Measurements from ENCODE around the gene DYNC1LI2. TPM values are rescaled to one million over a fixed set of nuclear protein-coding genes. Genes with fewer than 3 reads are reported as not detected.

DYNC1LI2 gene
- total and polyA plus RNA-seq, 9 of the 15 experiments (the other 6 are each of a cell fraction or from before 2014, with no cell fraction given), result 5.1 to 48.9 (median 38.2) TPM

- TF ChIP-seq NR3C1 (CRISPR knock-in tag; IDR thresholded peaks at IDR 0.05) (no peak), SMARCA5 (IDR thresholded peaks at IDR 0.05) (no peak)
Measured at GRCh38 chr16:66682271-66682670, 69.1 kb downstream of the DYNC1LI2 start (continued).

GRCh38 chr16:66681676-66682075 lies 69.7 kb downstream of the DYNC1LI2 start:
- in situ Hi-C loops (cut with MboI) (no loop called here), intact Hi-C loops (cut with micrococcal nuclease) (no loop called here)
- Histone ChIP-seq H3K79me2 (ENCODE audit: control insufficient read depth, insufficient read depth, low read length) (no peaks in the 10 kb centered on the region), H3K27ac (ENCODE audit: extremely low read depth, low read depth, low read length) (no peak overlapping the region), H3K9ac (ENCODE audit: insufficient read depth in 1 of 2, low read depth in 2 of 2, low read length in 2 of 2) (no peak overlapping the region; a peak in 1 of 4 replicates), H3K4me1 (replicated peaks in 1 of 2; ENCODE audit: control insufficient read depth in 2 of 2, insufficient read depth in 2 of 2, low read length in 2 of 2) (no peaks in the 10 kb centered on the region), H3K27me3 (ENCODE audit: control insufficient read depth in 2 of 2, insufficient read depth in 2 of 2, low read length in 2 of 2) (no peaks in the 10 kb centered on the region), H3K9me1 (ENCODE audit: control insufficient read depth, insufficient read depth, low read length) (no peaks in the 10 kb centered on the region), H3K36me3 (ENCODE audit: control insufficient read depth, insufficient read depth, low read length) (peaks cover 10% of the 10 kb centered on the region; the same call in 1 of the 3 replicates), H4K20me1 (replicated peaks; ENCODE audit: control insufficient read depth, insufficient read depth, low read length) (no peaks in the 10 kb centered on the region), H2AFZ (ENCODE audit: low read depth, low read length) (no peak overlapping the region), H3K4me3 (no peak overlapping the region), H3K4me2 (ENCODE audit: insufficient read depth, low read length) (no peak overlapping the region), H3K9me3 (replicated peaks; ENCODE audit: control insufficient read depth, insufficient read depth, low read depth, low read length) (no peaks in the 10 kb centered on the region)
- ATAC-seq (no peak), DNase-seq (ENCODE audit: extremely low read depth in 1 of 4, low spot score in 3 of 4) (no peak), FAIRE-seq (no peak)
- 85% methylated on average over 4 of the region's 4 CpGs for WGBS (ENCODE audit: insufficient coverage, low coverage, missing lambda C conversion rate)
- TF ChIP-seq ZNF507 (tag; conservative IDR thresholded peaks at IDR 0.05) (no peak), RCOR1 (IDR thresholded peaks at IDR 0.05; ENCODE audit: borderline replicate concordance in 1 of 2, low read depth in 2 of 2, low read length in 2 of 2) (no peak), ZNF134 (CRISPR knock-in tag; conservative IDR thresholded peaks at IDR 0.05) (no peak), ZBTB7A (IDR thresholded peaks at IDR 0.05; ENCODE audit: borderline replicate concordance, control insufficient read depth, low read depth, low read length) (no peak), POLR3G (IDR thresholded peaks at IDR 0.05; ENCODE audit: extremely low read depth, insufficient read length, insufficient replicate concordance) (no peak)
- CTCF ChIA-PET (ENCODE audit: low intra/inter-chr PET ratio), result no interaction called here
- BruUV-seq (replicated peaks), result no TSS peak
- POLR2A ChIA-PET, result no interaction called here

All from K562 (cell line).